Epithelial cell of esophagus (primary cell): ENCODE data around the gene C5orf46.
A peak's percentile ranks its signal among the peaks of the same experiment; 100 is the strongest.

Experiments
- DNase-seq: peaks from one replicate; pipeline ENCODE4 v3.0.0; 2010; ENCODE audit warnings: low read depth
- H3K4me3 ChIP-seq: 2 replicates; pipeline ENCODE4 v1.5.1; 2011; ENCODE audit warnings: mild to moderate bottlenecking, low read length, control low read depth
- TF ChIP-seq, protein P1 (sequence below): IDR thresholded peaks from 2 replicates; pipeline ENCODE4 v1.5.1; 2011; ENCODE audit warnings: low read depth, mild to moderate bottlenecking, low read length, control low read depth, inconsistent platforms; ENCODE audit not compliant: insufficient read depth; ENCODE audit errors: missing control alignments

C5orf46 gene

DNA sequence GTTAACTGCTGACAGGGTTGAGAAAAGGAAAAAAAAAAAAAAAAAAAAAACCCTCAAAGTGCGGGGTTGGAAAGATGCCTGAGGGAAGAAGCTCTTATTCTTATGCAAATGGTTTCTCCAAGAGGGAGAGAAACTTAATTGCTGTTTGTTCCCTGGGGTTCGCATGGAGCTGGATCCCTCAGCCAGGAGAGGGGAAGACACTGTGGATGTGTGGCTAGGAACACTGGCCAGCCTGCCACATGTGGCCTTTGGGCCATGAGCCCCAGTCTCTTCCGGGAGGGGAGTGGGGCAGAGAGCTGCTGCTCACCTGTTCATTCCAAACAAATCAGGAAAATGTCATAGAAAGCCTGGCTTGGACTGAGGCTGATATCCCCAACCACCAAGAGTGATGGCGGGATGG, 37.2 kb downstream of the C5orf46 start:
- TF ChIP-seq, protein P1, sequence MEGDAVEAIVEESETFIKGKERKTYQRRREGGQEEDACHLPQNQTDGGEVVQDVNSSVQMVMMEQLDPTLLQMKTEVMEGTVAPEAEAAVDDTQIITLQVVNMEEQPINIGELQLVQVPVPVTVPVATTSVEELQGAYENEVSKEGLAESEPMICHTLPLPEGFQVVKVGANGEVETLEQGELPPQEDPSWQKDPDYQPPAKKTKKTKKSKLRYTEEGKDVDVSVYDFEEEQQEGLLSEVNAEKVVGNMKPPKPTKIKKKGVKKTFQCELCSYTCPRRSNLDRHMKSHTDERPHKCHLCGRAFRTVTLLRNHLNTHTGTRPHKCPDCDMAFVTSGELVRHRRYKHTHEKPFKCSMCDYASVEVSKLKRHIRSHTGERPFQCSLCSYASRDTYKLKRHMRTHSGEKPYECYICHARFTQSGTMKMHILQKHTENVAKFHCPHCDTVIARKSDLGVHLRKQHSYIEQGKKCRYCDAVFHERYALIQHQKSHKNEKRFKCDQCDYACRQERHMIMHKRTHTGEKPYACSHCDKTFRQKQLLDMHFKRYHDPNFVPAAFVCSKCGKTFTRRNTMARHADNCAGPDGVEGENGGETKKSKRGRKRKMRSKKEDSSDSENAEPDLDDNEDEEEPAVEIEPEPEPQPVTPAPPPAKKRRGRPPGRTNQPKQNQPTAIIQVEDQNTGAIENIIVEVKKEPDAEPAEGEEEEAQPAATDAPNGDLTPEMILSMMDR: no peak
- DNase-seq: no peak

DNA sequence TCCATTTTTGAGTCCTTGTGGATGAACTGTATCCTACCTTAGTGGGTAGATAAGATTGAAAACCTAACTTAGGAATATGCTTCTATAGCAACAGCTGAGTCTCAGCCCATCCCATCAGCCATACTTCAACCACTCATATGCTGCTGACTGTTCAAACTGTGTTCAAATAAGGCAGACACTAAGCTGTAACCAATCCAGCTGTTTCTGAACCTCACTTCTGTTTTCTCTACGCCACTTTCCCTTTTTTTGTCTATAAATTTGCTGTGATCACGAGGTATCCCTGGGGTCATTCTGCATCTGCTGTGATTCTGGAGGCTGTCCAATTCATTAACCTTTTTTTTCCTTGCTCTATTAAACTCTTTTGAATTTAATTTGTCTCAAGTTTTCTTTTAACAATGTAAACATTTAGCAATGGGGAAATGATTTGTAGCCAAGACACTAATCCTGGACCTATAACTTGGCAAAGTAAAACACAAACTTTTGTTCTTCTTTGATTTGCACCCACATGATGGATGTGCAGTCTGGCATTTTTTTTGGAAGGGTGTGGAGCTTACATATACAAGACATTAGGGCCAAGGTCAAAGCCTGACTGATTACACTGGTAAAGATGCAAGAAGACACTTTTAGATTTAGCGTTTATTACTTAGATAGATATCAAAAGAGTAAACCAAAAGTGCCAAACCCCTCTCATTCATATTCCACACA, 42.7 kb downstream of the C5orf46 start:
- no peak overlapping the region for H3K4me3 ChIP-seq
- TF ChIP-seq, protein P1: no peak
- DNase-seq: no peak

More for the DNA sequence above, 37.2 kb downstream of the C5orf46 start:
- no peak overlapping the region for H3K4me3 ChIP-seq

DNA sequence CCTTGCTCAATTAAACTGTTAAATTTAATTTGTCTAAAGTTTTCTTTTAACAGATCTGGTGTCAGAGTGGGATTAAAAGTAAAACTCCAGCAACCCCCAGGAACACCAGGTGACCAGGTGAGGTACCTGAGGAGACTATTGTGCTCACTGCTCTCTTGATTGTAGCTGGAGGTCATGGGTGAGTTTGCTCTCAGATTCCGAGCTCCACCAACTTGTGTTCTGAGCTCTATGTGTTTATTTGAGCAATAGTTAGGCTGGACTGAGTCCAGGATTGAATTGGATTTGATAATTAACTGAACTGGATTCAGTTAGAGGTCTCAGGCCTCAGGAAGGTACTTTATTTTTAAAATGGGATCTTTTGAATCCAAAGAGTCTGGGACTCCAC, 45.7 kb downstream of the C5orf46 start:
- DNase-seq: no peak
- TF ChIP-seq, protein P1: no peak
- no peak overlapping the region for H3K4me3 ChIP-seq

DNA sequence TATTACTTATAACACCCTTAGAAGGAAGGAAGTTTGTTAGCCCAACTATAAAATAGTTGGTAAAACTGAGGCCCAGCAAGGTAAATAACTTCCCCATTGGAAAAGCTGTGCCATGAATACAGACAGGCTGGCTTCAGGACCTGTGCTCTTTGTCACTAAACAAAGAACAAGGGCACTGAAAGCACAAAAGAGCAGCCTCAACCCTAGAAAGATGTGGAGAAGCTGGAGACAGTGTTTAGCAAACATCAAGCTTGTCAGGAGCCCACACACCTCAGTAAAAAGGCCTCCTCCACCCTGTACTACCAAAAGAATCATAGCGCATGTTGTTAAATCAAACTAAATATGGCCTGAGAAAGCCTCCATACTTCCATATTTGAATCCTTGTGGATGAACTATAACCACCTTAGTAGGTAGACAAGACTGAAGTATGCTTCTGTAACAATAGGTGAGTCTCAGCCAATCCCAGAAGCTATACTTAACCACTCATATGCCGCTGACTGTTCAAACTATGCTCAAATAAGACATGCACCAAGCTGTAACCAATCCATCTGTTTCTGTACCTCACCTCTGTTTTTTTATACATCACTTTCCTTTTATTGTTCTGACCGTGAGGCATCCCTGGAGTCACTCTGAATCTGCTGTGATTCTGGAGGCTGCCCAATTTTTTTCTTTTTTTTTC, 46.2 kb downstream of the C5orf46 start:
- TF ChIP-seq, protein P1: no peak
- no peak for DNase-seq
- H3K4me3 ChIP-seq: no peak overlapping the region

DNA sequence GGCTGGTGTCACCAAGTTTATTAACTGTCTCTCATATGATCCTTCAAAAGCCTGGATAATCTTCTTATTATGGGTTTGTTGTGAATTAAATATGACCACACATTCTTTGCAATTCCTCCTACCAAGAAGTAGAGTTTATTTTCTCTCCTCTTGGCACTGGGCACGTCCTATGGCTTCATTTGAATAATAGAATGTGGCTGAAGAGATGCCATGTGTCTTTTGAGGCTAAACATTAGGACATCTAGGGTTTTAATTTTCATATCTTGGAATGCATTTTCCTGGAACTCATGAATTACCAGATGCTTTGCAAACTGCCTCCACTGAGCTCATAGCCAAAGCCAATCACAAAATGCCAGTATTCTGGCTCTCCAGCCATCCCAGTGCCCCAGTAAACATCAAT, 47.8 kb downstream of the C5orf46 start:
- TF ChIP-seq, protein P1: no peak
- no peak for DNase-seq
- no peak overlapping the region for H3K4me3 ChIP-seq

DNA sequence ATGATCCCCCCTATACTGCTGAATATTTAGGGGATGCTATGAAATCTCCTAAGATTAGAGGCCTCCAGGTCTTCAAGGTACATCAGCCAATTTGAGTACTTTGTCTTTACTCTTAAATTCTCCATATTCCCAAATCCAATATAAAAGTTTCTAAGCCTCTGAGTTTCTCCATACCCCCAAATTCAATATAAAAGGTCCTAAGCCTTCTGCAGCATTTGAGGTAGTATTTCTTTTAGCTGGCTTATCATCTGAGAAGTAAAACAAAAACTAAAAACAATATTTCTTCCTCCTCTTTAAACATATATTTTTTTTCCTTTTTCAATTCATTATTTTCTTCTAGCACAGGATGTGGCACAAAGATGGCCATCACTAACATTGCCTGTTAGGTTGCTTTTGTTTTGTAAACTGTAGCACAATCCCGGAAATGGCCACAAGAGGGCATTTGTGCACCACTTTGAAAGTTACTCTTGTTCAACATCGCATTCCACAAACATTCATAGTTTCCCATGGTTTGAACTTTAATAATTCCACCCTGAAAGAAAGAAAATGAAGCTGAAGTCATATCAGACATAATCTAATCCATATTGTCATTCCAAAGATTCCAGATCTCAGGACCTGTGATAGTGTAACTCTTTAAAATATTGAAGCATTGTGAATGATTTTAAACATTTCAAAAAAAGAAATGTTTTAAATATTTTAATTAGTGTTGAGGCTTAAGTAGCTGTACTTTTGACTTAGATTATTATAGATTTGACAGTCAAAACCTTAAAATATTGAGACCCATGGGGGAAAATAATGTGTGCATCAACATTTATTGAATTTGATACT, 48.8 kb downstream of the C5orf46 start:
- H3K4me3 ChIP-seq: no peak overlapping the region
- TF ChIP-seq, protein P1: peak; percentile 91
- peak; percentile 71 for DNase-seq
